HG02938 (cell line): Measurements from ENCODE around the gene PNPO.
A peak's percentile ranks its signal among the peaks of the same experiment; 100 is the strongest.
"Not testable (repeated sequence)": the region's sequence is repeated elsewhere in the genome, so short reads cannot be mapped to it uniquely, and the experiment has no call there.

Source experiments
- ATAC-seq: cut with Tn5 transposase; IDR thresholded peaks from one replicate; pipeline ENCODE4 v1.9.1; 2021; ENCODE audit warnings: mild to moderate bottlenecking, moderate library complexity; ENCODE audit not compliant: unreplicated experiment

The PNPO gene

GRCh38 chr17:47917581-47917980, 23.8 kb upstream of the PNPO start:
- no peak for ATAC-seq

- ATAC-seq, result no peak
These were observed 23.4 kb upstream of the PNPO start for GRCh38 chr17:47918006-47918405.

- ATAC-seq, result no peak
These were observed 22.4 kb upstream of the PNPO start for GRCh38 chr17:47918991-47919390.

- not testable (repeated sequence) for ATAC-seq
These were observed 21.5 kb upstream of the PNPO start for GRCh38 chr17:47919889-47920288.

GRCh38 chr17:47924785-47925677, 16.3 kb upstream of the PNPO start:
- ATAC-seq, result no peak

- no peak for ATAC-seq
These were observed 15.7 kb upstream of the PNPO start for GRCh38 chr17:47925678-47925988.

GRCh38 chr17:47927821-47928400, 13.5 kb upstream of the PNPO start:
- ATAC-seq, result no peak

- ATAC-seq, result no peak
These were observed 13.0 kb upstream of the PNPO start for GRCh38 chr17:47928415-47928814.

GRCh38 chr17:47929218-47930000, 12.0 kb upstream of the PNPO start:
- no peak for ATAC-seq

- ATAC-seq, result no peak
These were observed 9.5 kb upstream of the PNPO start for GRCh38 chr17:47931848-47932247.

GRCh38 chr17:47934856-47935255, 6.5 kb upstream of the PNPO start:
- ATAC-seq, result no peak

- not testable (repeated sequence) for ATAC-seq
These were observed 5.9 kb upstream of the PNPO start for GRCh38 chr17:47935468-47935867.

- ATAC-seq, result no peak
These were observed 5.4 kb upstream of the PNPO start for GRCh38 chr17:47935961-47936360.

- no peak for ATAC-seq
These were observed 3.4 kb upstream of the PNPO start for GRCh38 chr17:47937941-47938340.

- ATAC-seq, result no peak
These were observed 732 bp downstream of the PNPO start for GRCh38 chr17:47942096-47942510.

GRCh38 chr17:47942568-47942967, 1.2 kb downstream of the PNPO start:
- no peak for ATAC-seq

GRCh38 chr17:47945080-47945479, 3.7 kb downstream of the PNPO start:
- ATAC-seq, result no peak

GRCh38 chr17:47945529-47946508, 4.4 kb downstream of the PNPO start:
- no peak for ATAC-seq

- no peak for ATAC-seq
These were observed 5.1 kb downstream of the PNPO start for GRCh38 chr17:47946516-47946915.

GRCh38 chr17:47946929-47947397, 5.6 kb downstream of the PNPO start:
- peak; percentile 66 for ATAC-seq
